OCI-M2 (cell line): Measurements from ENCODE around the gene CCDC116.

Source experiments
- DNase-seq: peaks from one replicate; lab custom pipeline; 2025; ENCODE audit not compliant: unreplicated experiment; lab: John Stamatoyannopoulos, UW

CCDC116 gene

GRCh38 chr22:21680830-21681565 lies 48.4 kb downstream of the CCDC116 start:
- DNase-seq: no peak

- DNase-seq: no peak
Measured at GRCh38 chr22:21681566-21682370, 49.2 kb downstream of the CCDC116 start.

DNA sequence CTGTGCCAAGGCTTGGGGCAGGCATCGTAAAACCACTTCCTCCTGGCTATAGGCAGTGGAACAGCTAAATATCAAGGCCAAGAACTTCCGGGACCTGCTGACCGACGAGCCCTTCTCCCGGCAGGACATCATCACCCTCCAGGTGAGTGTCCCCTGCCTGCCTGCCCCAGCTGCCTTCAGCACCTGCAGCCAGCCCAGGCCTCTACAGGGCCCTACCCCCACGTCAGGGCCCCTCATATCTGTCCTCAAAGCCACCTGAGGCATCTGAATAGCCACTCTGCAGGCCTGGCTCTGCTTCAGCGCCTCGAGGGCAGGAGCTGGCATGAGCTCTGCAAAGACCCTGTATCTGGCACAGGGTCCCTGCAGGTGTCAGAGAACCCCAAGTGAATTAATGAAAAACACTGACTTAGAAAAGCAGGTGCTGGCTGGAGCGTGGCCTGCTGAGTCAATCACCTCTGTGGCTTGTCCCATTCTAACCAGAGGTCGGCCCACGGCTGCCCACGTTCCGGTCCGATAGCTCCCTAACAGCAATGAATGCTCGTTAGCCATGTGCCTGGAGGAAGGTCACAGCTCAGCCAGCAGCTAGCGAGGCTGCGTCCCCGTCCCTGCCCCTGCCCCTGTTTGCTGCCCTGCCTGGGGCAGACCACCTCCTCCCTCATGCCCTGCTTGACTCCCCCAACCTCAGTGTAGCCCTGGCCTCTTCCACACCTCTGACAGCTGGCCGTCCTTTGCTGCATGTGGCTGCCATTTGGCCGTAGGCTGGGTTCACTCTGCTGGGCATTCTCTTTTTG lies 50.0 kb downstream of the CCDC116 start:
- no peak for DNase-seq

- DNase-seq: no peak
Measured at GRCh38 chr22:21683401-21683811, 50.8 kb downstream of the CCDC116 start.

- DNase-seq: no peak
Measured at GRCh38 chr22:21684492-21685163, 52.1 kb downstream of the CCDC116 start.

- DNase-seq: no peak
Measured at GRCh38 chr22:21685164-21685513, 52.6 kb downstream of the CCDC116 start.

- no peak for DNase-seq
Measured at GRCh38 chr22:21686193-21686608, 53.6 kb downstream of the CCDC116 start.
